Bone marrow (tissue), 2 donors: ENCODE data around the gene NKX6-2.
"Not testable (repeated sequence)": the region's sequence is repeated elsewhere in the genome, so short reads cannot be mapped to it uniquely, and the experiment has no call there.

Experiments
- DNase-seq, 2 donors: peaks; one replicate each; lab custom pipeline; 2025; lab: John Stamatoyannopoulos, UW

NKX6-2 gene

GRCh38 chr10:132780356-132780755 is 5.6 kb downstream of the NKX6-2 start:
- no peak for DNase-seq

GRCh38 chr10:132779549-132780294 is 6.2 kb downstream of the NKX6-2 start:
- no peak for DNase-seq

GRCh38 chr10:132777441-132777840 is 8.5 kb downstream of the NKX6-2 start:
- no peak for DNase-seq

- DNase-seq: no peak
These were observed 9.1 kb downstream of the NKX6-2 start for GRCh38 chr10:132776821-132777220.

- no peak for DNase-seq
These were observed 9.8 kb downstream of the NKX6-2 start for GRCh38 chr10:132776186-132776585.

- no peak for DNase-seq
These were observed 10.8 kb downstream of the NKX6-2 start for GRCh38 chr10:132774902-132775863.

DNA sequence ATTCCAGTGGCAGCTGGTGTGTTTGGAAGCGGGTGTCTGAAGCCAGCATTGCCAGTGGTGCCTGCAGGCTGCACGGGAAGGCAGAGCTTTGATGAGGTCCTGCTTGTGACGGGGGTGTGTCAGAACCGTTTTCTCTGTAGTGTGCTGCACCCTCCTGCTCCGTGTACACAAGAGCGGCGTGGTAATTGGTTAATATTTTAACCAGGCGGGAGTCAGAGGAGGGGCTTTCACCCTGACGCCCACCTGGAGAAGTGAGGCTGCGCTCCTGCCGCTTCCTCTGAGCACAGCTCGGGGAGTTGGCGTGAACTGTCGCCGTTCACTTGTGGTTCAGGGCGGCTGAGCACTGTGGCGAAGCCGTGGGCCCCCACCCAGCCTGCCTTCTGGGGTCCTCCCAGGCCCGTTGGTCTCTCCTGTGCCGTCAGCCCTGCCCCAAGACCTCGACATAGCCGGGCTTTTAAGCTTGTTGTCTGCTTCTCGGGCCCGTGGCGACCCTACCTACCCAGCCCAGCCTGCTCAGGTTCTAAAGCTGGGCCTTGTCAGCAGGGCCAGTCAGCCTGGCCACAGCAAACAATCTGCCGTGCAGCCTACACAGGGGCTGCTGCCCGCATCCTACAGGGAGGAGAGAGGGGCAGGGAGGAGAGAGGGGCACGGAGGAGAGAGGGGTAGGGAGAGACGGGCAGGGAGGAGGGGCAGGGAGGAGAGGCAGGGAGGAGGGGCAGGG is 11.6 kb downstream of the NKX6-2 start:
- DNase-seq: no peak

DNA sequence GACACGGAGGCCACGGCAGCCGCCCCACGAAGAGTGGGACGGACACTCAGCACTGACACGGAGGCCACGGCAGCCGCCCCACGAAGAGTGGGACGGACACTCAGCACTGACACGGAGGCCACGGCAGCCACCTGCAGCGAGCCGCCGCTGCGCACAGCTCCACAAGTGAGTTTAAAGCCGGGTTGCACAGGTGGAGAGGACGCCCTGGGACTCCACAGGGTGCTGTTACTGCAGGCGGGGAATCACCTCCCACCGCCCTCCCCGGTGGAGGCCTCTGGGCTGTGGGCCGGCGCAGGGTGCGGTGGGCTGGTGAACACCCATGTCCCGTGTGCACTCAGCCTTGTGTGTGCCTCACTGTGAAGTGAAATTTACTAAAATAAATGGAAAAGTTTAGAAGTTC is 13.1 kb downstream of the NKX6-2 start:
- not testable (repeated sequence) for DNase-seq

DNA sequence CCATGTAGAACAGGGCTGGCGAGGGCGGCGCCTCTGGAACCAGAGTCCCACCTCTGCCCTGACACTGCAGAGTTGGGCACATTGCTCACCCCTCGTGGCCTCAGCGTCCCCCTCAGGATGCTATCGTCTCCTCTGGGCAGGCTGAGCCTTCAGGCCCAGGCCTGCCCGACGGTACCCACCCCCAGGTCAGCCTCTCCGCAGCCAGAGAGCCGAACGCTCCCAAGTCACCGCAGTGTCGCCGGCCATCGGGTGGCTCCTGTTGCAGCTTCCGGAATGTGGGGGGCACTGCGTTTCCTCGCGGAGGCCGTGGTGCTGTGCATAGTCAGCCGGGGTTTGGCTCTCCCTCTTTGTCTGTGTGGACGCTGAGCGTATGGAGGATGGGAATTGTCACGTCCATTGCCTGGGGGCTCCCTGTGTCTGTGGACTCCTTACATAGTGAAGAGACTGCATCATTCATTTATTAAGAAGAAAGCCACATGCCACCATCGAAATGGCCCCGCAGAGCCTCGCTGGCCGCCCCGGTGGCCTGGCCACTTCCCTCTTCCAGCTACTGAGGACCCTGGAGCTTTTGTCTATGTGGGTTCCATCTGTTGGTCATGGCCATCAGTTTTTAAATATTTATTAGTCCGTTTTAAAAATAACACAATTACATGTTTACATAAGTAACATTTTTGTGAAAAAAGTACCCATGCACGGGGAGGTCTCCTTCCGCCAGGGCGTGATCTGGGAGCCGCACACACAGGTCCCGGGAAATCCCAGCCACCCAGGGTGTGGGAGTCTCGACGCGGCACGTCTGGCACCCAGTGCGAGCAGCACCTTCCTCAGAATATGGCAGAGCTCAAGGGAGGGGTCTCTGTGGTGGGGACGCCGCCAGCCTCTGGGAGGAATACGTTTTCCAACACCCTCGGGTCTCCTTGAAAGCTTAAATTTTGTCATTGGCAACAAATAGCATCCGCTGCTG is 15.6 kb downstream of the NKX6-2 start:
- DNase-seq: no peak

DNA sequence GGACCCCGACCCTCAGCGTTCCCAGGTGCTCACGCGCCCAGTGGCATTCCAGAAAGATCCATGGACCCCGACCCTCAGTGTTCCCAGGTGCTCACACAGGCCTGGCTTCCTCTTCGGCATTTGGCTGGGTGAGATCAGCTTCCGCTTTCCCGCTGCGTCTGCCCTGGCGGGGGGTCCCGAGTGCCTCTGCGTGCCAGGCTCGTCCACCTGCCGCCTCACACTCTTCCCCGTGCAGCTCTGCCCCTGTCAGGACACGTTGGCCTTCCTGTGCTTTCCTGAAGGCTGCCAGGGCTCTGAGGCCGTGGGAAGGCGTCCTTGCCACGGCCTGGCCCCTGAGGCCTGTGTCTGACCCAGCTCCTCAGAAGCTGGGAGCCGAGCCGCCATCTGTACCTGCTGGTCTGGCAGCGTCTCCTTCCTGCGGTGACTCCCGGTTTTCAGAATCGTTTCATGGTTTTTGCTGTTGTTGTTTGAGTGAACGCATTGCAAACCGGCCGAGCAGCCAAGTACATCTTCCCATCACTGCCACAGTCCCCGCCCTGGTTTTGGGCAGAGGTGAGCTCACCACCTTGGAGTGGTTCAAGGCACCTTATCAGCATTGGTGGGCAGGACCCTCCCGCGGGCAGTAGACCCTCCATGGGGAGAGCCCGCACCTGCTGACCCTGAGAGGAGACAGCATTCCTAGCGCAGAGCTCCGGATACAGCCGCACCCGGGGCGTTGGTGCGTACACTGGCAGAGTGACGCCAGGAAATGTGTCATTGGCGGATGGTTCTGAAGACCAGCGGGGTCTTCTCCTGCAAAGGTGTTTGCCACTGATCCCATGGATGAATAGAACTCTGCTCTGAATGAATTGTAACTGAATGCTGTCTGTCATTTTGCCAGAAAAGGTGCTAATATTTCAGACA is 17.4 kb downstream of the NKX6-2 start:
- no peak for DNase-seq

- DNase-seq: no peak
These were observed 19.7 kb downstream of the NKX6-2 start for GRCh38 chr10:132766291-132766690.

DNA sequence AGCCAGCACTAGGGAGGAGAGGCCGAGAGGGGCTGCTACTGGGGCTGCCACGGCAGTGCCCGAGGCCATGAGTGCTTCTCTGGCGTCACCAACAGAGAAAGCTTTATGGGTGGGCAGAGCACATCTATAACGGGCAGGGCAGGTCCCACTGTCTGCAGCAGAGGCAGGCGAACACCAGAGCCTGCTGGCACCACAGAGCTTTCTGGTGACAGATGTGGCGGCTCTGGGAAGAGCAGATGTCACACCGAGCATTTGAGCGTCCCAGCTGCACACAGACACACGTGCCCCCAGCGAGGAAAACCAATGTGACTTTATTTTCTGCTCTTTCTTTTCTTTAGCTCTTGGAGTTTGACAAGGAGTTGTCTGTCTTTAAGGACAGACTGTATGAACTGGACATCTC is 20.5 kb downstream of the NKX6-2 start:
- DNase-seq: no peak

GRCh38 chr10:132764108-132764507 is 21.8 kb downstream of the NKX6-2 start:
- no peak for DNase-seq

DNA sequence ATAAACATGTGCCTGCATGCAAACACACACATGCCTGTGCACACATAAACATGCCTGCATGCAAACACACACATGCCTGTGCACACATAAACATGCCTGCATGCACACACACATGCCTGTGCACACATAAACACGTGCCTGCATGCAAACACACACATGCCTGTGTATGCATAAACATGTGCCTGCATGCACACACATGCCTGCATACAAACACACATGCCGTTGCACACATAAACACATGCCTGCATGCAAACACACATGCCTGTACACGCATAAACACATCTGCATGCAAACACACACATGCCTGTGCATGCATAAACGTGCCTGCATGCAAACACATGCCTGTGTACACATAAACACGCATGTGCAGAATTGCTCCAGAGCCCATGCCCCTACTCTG is 22.4 kb downstream of the NKX6-2 start:
- no peak for DNase-seq

GRCh38 chr10:132762267-132762666 is 23.7 kb downstream of the NKX6-2 start:
- no peak for DNase-seq

GRCh38 chr10:132761395-132762060 is 24.4 kb downstream of the NKX6-2 start:
- no peak for DNase-seq

DNA sequence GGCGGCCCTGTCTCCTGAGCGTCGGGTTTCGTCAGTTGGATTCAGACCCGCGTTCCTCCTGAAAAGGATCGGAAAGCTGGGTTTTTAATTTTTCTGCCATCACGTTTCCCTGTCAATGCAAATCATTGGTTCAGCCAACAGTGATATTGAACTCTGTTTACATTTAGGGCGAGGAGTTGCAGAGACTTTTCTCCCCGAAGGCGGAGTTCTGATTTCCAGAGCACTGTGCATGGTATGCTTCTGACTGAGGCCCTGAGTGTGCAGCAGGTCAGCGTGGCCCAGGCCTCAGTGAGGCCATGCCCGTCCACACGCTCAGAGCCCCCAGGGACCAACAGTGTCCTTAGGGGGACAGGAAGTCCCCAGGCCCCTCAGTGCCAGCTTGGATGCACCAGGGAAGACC is 27.1 kb downstream of the NKX6-2 start:
- no peak for DNase-seq

GRCh38 chr10:132757171-132757570 is 28.8 kb downstream of the NKX6-2 start:
- DNase-seq: no peak

DNA sequence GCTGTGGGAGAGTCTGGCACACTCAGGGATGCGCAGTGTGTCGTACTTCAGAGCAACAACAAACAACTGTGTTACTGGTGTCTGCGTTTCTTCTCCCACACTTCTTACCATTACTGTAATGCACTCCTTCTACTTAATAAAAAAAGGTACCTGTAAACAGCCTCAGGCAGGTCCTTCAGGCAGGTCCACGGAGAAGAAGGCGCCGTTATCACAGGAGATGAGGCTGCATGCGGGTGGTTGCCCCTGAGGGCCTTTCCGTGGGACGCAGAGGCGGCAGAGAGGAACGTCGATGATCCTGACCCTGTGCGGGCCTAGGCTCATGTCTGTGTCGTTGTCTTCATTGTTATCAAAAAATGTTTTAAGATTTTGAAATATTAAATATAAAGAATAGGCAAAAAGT is 29.4 kb downstream of the NKX6-2 start:
- DNase-seq: no peak
